Measurements from ENCODE around the gene LRRC52. TPM values are rescaled to one million over a fixed set of nuclear protein-coding genes. Genes with fewer than 3 reads are reported as not detected.

The LRRC52 gene
- total RNA-seq, 1 donor from 2014 or later, result not detected

DNA sequence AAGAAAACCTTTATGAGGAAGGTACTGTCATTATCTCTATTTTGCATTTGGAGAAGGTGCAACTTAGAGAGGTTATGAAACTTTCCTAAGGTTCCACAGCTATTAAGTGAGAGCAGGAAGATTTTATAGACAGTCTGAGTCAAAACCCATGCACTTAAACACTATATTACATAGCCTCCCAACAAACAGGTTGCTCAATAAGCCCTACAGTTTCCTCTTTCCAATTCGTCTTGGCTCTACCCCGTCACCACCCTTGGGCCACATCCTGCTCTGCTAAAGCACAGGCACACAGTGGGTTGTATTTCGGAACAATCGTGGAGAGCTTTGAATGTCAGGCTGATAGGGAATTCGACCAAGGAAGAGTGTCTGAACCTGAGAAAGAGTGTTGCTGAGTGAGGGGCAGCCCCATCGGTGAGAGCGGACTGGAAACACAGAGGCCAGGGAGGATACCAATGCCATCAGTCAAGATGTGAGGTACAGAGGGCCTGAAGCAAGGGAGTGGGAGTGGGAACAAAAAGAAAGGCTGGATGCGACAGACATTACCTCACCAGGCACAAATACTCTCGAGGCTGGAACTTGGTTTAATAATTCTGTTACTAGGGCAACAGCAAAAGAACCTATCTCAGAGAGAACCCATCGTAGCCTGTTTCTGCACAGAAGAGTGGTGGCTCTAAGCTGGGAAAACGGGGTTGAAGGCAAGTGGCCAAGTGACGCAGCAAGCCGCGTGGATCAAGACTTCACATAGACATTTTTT, 6.3 kb upstream of the LRRC52 start:
- no peak for DNase-seq

DNA sequence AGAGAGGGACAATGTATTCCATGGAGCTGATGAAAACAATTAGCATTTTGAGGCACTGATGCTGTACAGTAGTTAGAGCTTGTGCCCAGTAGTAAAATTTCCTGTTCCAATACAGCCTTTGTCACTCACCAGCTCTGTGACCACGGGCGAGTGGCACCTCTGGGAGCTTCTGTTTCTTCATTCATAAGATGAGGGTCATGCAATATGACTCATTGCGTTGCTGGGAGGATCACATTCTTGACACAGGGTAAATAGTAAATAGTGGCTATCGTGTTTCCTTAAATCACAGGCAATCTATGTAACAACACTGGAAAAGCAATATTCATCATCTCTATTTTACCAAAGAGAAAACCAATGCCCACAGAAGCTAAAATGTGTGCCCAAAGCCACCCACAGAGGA, 4.5 kb upstream of the LRRC52 start:
- peak; percentile 37 for DNase-seq

DNA sequence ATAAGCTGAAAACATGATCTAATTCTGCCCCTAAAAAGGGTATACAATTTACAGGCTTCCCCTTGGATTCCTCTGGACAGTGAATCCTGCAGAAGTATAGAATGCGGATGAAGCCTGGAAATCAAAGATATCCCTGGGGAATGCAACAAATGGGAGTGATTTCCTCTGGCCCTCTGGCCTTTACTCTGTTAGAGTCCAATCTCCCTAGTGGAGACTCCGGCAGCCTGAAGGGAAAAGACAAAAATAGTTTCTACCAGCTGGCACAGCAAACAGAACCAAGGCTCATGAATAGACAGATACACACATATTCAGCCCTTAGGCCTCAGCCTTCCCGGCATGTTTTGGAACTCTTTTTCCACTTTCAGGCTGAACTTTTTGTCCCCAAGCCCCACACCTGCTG, 3.9 kb upstream of the LRRC52 start:
- peak; percentile 49 for DNase-seq

DNA sequence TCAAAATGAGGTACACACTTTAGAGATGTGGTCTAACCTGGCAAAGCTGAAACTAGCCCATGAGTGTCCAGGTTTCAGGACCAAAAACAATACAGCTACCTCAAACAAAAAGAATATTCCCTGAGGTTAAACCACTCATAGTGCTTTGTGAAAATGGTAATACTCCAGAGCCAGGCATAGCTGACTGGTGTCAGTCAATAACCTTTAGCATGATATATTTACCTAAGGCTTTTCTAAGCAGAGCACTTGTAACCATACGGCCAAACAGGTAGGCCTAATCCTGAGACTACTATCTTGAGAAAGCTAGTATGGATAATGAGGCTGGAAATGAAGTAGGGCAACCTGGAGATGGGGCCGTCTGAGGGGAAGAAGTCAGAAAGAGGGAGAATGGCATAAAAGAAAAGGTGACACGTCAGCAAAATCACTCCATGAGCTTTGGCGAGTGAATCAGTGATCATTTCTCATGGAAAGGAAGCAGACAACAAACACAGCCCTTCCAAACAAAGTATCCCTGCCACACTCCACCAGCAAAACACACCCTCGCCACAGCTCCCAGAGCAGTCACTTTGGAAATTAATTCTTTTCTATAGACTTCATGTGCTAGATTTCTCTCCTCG, 1.7 kb upstream of the LRRC52 start:
- no peak for DNase-seq

DNA sequence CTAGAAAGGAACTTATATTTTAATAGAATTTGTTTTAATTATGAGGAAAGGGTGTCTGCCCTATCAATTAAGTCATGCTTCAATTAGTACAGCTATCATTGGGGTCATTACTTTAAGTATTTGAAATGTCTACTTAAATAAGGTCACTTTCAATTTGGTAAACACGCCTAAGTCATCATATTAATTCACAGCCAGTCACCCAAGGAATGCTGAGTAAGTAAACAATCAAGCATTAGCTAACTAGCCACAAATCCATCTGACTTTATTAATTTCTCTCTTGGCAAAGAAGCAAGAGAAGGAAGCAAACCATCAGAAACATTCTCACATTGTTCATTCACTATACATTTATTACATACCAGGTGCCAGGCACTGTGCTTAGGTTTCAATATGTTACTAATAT, 1.2 kb upstream of the LRRC52 start:
- no peak for DNase-seq

DNA sequence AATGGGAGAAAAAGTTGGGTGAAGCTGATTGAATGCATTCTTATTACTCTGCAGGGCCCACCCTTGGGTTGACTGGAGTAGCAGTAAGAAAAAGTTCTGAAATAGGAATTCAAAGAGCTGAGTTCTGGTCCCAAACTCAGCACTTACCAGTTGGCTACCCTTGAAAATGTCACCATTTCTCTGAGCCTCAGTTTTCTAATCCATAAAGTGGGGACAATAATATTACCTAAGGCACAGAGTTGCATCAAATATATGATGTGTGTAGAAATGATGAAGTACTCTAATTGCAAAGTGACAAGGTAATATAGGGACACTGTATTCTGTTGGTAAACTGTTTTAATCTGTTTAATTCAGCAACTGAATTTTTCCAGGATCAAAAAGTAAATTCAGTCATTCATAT, 1.2 kb downstream of the LRRC52 start:
- no peak for DNase-seq

DNA sequence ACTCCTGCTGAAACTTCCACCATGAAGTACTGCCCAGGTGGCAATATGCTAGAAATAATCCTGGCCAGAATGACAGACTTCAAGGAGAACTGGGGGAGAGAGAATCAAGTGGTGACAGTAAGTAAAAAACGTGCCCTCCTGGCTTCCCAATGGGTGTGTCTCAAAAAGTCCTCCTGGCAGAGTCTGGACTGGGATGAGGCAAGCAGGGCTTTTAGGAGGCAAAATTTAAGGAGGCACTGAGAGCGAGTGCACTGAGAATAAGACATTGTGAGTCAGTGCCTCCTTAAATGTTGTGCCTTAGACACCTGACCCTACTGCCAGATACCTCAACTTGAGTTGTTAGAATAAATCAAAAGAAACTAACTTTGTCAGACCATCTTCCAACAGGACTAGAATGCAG, 2.2 kb downstream of the LRRC52 start:
- DNase-seq, result no peak

DNA sequence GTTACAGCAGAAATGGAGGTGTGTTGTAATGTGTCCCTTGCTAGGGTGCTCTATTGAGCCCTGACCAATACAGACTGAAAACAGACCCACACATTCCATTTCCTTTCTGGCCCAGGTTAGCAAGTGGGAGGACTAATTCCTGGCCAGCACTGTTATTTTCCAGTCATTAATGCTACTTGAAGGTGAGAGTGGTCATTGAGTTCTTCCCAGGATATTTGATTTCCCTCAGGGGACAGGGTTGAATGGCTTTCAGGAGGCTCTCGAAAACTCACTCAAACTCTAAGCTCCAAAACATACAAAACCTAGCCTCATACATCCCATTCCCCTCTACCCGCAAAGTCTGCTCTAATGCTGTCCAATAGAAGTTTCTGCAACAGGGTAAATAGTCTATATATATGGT, 6.2 kb downstream of the LRRC52 start:
- no peak for DNase-seq

DNA sequence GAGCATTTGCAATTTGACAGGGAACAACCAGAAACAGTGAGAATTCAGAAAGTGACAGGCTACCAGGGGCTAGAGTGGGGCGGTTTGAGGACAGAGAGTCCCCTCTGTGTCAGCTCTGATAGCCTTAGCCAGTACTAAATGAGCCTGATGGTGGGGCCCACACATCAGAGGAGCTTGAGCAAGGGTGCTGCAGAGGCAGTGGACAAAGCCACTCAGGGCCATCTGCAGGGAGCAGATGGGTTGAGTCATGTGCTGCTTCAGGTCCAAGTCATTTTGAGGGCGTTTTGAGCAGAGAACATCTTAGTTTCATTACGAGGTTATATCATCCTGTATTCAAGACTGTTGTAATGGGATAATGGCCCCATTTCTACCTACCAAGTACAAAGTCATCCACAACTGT, 7.7 kb downstream of the LRRC52 start:
- no peak for DNase-seq

DNA sequence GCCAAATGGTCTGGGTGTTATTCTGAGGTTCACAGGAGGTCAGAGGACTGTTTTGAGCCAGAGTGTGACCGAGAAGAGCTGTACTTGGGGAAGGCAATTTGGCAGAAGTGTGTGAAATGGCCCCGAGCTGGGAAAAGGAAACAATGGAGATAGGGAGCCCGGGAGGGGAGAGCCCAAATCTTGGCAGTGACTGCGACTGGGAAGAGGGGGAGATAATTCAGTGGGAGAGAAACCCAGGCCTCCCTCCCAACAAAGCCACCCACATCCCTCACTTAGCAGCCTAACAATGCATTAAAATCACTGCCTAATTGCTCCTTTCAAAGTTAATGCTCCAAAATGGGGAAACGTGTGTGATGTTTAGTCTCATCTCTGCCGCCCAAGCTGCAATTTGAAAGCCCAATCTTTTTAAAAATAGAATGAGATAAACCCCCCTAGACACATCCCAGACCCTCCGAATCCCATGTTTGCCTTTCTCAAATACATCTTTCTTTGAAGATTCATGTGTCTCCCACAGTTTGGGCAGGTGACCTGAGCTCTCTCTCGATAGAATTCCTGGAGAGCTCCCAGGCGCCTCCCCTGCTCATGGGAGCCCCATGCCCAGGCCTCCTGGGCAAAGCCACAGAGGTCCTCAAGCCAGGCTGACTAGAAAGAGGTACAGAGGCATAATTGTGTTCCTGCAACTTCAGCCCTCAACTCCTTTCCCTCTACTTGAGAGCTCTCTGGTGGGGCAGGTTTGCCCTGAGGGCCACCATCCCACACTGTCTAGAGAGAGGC, 17.3 kb downstream of the LRRC52 start:
- DNase-seq, result no peak

DNA sequence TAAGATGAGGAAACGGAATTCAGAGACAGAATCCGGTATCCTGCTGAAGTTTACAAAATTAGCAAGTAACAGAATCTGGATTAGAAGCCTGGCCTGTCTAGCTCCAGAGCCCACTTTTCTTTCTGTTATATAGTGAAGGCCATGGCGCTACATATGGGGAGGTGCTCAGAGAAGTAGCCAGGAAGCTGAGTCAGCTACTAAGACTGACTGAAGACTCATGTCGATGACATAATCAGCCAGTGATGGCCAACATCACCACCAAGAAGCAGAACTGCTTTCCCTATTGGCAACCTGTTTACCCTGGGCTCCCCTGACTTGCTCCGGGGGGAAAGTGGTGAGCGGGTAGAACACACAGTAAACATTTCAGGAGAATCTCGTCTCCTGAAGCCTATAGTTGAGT, 18.8 kb downstream of the LRRC52 start:
- DNase-seq, result no peak

DNA sequence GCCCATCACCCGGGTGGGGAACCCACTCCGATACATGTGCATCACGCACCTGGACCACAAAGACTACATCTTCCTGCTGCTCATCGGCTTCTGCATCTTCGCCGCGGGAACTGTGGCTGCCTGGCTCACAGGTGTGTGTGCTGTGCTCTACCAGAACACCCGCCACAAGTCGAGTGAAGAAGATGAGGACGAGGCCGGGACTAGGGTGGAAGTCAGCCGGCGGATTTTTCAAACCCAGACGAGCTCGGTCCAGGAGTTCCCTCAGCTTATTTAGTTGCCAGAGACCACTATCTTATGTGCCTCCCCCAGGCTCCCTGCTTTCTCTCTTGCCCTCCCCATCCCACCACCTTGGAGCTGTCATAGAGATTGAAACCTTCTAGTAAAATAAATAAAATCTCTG, 19.8 kb downstream of the LRRC52 start:
- DNase-seq, result no peak

DNA sequence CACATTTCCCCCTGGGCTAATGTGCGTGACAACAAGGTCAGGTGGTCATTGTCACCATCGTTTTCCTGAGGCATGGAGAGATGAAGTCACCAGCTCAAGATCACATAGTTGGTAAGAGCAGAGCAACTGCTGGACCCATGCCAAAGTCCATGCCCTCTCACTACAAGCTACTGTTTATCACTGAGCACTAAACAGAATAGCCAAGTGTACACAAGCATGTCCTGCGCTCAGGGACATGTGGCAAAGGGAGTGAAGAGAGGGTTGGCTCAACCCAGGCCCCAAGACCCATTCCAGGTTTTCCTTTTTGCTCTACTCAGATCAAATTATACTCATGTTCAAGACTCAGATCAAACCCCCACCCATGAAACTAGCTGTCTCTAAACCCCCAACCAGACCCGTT, 20.8 kb downstream of the LRRC52 start:
- DNase-seq, result peak; percentile 29

DNA sequence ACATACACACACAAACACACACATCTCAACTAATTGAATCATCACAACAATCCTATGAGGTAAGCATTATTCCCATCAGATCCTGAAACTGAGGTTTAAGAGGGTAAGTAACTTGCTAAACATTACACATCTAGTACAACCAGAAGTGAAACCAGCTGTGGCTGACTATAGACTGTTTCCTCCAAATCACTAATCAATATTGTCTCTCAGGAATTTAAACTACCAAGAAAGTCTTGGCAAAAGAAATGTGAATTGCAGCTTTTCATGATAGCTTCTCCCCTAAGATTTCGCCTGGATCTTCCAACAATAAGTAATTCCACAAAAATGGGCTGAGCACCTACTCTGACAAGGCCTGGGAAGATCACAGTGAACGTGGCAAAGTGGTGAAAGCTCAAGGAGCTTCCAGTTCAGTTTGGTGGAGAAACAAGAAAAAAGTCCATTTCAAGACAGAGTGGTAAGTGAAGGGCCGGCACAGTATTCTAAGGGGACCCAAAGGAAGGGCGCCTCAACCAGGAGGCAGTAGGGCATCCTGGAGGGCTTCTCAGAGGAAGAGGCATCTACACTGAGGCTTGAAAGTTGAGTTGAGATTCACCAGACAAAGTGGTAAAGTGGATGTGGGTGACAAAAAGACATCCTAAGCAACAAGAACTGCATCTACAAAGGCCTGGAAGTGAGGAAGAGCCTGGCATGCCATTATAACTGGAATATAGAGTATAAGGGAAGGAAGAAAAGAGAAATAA, 22.1 kb downstream of the LRRC52 start:
- peak; percentile 17 for DNase-seq

DNA sequence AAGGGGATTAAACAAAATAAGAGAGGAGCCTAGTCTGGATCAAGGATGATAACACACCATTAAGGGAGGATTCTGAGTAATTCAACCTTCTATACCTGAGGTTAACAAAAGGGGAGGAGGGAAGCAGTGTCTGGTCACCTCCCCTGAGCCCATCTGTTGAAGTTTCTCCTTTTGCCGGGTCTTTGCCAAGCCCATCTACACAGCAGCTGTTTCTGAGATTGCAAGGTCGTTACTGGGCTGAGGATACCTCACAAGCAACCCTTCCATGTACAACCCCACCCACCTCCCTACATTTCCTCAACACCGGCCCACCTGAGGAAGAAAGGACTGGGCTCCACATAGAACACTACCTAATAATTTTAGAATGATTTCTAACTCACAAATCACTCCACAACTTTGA, 26.3 kb downstream of the LRRC52 start:
- DNase-seq, result no peak

DNA sequence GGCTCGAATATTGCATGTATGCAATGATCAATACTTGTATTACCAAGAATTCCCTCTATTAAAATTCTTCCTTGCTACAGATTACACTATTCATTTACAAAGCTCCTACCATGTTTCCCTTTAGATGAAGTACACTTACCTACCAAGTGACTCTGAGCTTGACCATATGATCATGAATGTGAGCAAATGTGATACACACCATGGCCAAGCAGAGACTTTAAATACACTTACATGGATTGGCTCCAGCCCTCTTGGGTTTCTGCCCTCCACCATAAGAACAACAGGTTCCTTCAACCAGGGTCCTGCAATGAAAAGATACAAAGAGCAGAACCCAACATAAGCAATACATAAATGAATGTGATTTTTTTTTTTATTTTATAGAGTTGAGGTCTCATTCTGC, 30.0 kb downstream of the LRRC52 start:
- no peak for DNase-seq

DNA sequence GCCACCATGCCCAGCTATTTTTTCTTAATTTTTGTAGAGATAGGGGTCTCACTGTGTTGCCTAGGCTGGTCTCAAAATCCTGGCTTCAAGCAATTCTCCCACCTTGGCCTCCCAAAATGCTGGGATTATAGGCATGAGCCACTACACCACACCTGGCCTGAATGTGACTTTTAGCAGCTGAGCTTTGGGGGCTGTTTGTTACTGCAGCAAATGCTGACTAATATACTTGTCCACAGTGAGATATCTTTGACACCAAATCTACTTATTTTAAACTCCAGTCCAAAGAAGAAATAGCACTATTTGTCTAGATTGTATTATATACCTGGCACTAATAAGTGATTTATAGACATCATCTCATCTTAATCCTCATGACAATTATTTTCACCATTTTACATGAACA, 30.5 kb downstream of the LRRC52 start:
- DNase-seq, result no peak

DNA sequence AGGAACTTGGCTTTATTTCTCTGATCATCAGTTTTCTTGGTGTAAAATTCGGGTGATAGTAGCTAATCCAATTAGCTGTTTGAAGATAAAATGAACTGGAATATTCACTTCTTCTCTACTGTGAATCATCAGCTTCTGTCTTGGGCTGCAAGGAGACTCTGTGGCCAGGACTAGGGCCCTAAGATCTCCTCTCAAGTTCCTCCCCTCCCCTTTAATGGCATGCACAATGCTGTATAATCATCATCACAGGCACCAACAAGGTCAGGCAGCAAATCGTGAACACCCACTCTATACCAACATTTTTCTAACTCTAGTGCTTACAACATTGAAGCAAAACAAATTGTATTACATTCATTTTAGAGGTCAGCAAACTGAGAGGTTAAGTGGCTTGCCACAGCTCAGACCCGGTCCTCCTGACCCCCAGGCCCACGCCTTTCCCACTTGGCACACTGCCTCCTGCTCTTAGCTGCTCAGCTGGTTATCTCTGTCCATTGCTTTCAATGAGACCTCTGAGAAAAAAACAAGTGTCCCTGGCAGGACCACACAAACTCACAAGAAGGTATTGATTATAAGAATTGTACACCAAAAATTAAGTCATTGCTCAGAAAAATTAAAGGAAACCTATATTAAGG, 31.8 kb downstream of the LRRC52 start:
- DNase-seq, result no peak

DNA sequence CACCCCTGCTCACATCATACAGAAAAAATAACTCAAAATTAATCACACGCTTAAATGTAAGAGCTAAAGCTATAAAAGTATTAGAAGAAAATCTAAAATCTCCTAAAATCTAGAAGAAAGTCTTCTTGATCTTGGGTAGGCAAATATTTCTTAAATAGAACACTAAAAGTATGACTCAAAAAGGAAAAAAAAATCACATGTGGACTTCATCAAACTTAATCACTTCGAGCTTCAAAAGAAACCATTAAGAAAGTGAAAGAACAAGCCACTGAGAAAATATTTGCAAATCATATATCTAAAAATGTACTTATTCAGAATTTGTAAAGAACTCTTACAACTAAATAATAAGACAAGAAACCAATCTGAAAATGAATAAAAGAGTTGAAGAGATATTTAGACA, 32.7 kb downstream of the LRRC52 start:
- DNase-seq, result no peak

DNA sequence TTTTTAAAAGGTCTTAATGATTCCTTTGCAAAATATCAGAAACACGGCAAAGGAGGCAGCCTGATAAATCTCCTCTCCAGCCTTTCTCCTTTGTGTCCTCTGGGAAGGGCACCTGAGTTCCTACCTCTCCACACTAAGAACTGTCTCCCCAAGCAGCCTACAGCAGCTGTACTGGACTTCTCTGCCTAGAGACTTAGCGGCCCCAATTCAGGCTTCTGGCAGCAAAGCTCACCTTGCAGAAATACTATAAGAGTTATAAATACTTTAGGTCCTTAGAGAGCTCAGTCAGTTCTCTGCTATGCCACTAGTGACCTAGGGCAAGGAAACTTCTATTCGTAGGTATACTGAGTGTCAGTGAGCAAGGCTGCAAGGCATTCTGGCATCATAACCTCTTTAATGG, 33.9 kb downstream of the LRRC52 start:
- DNase-seq, result no peak

DNA sequence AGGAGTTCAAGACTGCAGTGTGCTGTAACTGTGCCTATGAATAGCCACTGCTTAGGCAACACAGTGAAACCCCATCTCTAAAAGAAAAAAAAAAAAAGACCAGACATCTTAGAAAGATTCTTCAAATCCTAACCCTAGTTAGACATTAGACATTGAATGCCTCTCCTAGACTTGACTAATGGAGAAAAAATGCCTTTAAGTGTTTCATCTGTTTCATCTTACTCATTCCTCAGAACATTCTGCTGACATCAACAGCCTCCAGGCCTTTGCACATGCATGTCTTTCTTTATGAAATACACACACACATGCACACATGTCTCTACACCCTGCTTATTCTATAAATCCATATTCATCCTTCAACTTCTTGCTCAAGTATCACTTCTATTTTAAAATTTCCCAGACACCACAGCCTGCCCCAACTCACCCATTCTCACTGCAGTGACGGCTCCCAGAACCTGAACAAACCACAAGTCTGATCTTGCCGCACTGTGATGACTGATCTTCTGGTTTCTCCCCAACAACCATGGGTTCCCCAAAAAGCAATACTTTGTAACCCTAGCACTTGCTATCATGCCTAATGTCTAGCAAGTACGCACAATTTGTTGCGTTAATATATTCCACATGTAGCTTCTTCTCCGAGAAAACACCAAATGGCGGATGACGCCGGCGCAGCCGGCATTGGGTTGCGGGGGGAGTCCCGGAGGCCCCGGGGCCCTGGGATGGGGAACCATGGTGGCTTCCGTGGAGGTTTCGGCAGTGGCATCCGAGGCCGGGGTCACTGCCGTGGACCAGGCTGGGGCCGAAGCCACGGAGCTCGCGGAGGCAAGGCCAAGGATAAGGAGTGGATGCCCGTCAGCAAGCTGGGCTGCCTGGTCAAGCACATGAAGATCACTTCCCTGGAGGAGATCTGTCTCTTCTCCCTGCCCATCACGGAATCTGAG, 37.4 kb downstream of the LRRC52 start:
- DNase-seq, result no peak
